GM18868 (cell line): Measurements from ENCODE around the gene ANGEL1.

ENCODE experiments used
- ATAC-seq: cut with Tn5 transposase; IDR thresholded peaks from one replicate; pipeline ENCODE4 v1.9.1; 2021; ENCODE audit warnings: mild to moderate bottlenecking, moderate library complexity; ENCODE audit not compliant: unreplicated experiment

The ANGEL1 gene

GRCh38 chr14:76767681-76768656 is 44.7 kb downstream of the ANGEL1 start:
- peak; percentile 88 for ATAC-seq

- ATAC-seq = no peak
Measured at GRCh38 chr14:76765461-76765931, 47.2 kb downstream of the ANGEL1 start.

- no peak for ATAC-seq
Measured at GRCh38 chr14:76763096-76764041, 49.3 kb downstream of the ANGEL1 start.

- ATAC-seq = no peak
Measured at GRCh38 chr14:76762411-76763095, 50.1 kb downstream of the ANGEL1 start.

GRCh38 chr14:76761960-76762410 is 50.7 kb downstream of the ANGEL1 start:
- peak; percentile 12 for ATAC-seq

GRCh38 chr14:76761136-76761959 is 51.3 kb downstream of the ANGEL1 start, which contains the start of gene VASH1:
TSS of gene VASH1 (plus strand) at chr14:76761468. CDS start at chr14:76762822, 1,354 bp downstream.
- ATAC-seq = peak; percentile 76

GRCh38 chr14:76760331-76761135 is 52.1 kb downstream of the ANGEL1 start:
- no peak for ATAC-seq

- ATAC-seq = no peak
Measured at GRCh38 chr14:76759589-76759988, 53.1 kb downstream of the ANGEL1 start.

- no peak for ATAC-seq
Measured at GRCh38 chr14:76756371-76756750, 56.3 kb downstream of the ANGEL1 start.

GRCh38 chr14:76755610-76756370 is 56.9 kb downstream of the ANGEL1 start:
- ATAC-seq = no peak

- ATAC-seq = no peak
Measured at GRCh38 chr14:76754586-76754985, 58.1 kb downstream of the ANGEL1 start.

- ATAC-seq = no peak
Measured at GRCh38 chr14:76753541-76754198, 59.0 kb downstream of the ANGEL1 start.

GRCh38 chr14:76752744-76753143 is 59.9 kb downstream of the ANGEL1 start:
- ATAC-seq = no peak

- ATAC-seq = no peak
Measured at GRCh38 chr14:76742966-76743365, 69.7 kb downstream of the ANGEL1 start.

- ATAC-seq = no peak
Measured at GRCh38 chr14:76742185-76742584, 70.5 kb downstream of the ANGEL1 start.

GRCh38 chr14:76741074-76741473 is 71.6 kb downstream of the ANGEL1 start:
- no peak for ATAC-seq
